Thyroid gland (tissue), 4 donors: ENCODE measurements around the gene ZNF777. TPM values are rescaled to one million over a fixed set of nuclear protein-coding genes. Genes with fewer than 3 reads are reported as not detected.
A peak's percentile ranks its signal among the peaks of the same experiment; 100 is the strongest.
"Not testable (repeated sequence)": the region's sequence is repeated elsewhere in the genome, so short reads cannot be mapped to it uniquely, and the experiment has no call there.

ENCODE experiments used
- DNase-seq, 2 donors: peaks; one replicate each; pipeline ENCODE4 v3.0.0-alpha.2; 2019
- H3K27ac ChIP-seq, 3 donors: fragments of 200-600 bp; sonication (generic); 1 replicate in 2 of 3; 2 replicates in 1 of 3; pipeline ENCODE4 v1.5.1; 2016 to 2019; ENCODE audit warnings: mild to moderate bottlenecking in 1 of 3, moderate library complexity in 1 of 3
- H3K27me3 ChIP-seq: fragments of 200-600 bp; sonication (generic); one replicate; pipeline ENCODE4 v1.5.1; 2019
- H3K36me3 ChIP-seq, 2 donors: fragments of 200-600 bp; sonication (generic); one replicate each; pipeline ENCODE4 v1.5.1; 2016 to 2019
- H3K4me1 ChIP-seq, 2 donors: fragments of 200-600 bp; sonication (generic); one replicate each; pipeline ENCODE4 v1.5.1; 2017 to 2019
- H3K4me3 ChIP-seq, 3 donors: fragments of 200-600 bp; sonication (generic); replicated peaks in 1 of 3; 1 replicate in 2 of 3; 2 replicates in 1 of 3; pipeline ENCODE4 v1.5.1; 2016; ENCODE audit warnings: mild to moderate bottlenecking in 1 of 3
- H3K9me3 ChIP-seq: fragments of 200-600 bp; sonication (generic); one replicate; pipeline ENCODE4 v1.5.1; 2017
- CTCF ChIP-seq, 6 experiments: fragments of 200-600 bp in 3 of 6; fragments of 450-650 bp in 3 of 6; sonication (generic) in 3 of 6; IDR thresholded peaks; one replicate each; pipeline ENCODE4 v1.5.1; 2016 to 2019; ENCODE audit warnings: antibody characterized with exemption in 6 of 6, mild to moderate bottlenecking in 2 of 6, inconsistent platforms in 1 of 6, moderate library complexity in 1 of 6
- POLR2A ChIP-seq, 2 donors: fragments of 450-650 bp; IDR thresholded peaks; one replicate each; pipeline ENCODE4 v1.6.1; 2017; ENCODE audit warnings: antibody characterized with exemption in 2 of 2, mild to moderate bottlenecking in 2 of 2, moderate library complexity in 1 of 2
- WGBS, 2 donors: methylation state at CpG; one replicate each; pipeline ENCODE4 v1.1.5; 2017; 5-methylcytosine and 5-hydroxymethylcytosine counted together
- intact Hi-C: fragments of 100-400 bp; cut with DNase I; formaldehyde crosslinking; loops from one replicate; pipeline ENCODE4 v1.15.1; 2023
- total RNA-seq, 4 donors: library from RNA; depleted of rRNA; stranded (reverse); fragments of >200 nt; gene quantifications; one replicate each; pipeline ENCODE4 v1.2.3, GENCODE V29; 2016

The ZNF777 gene
- total RNA-seq, 4 donors from 2014 or later, result 9.0 to 14.9 (median 12.1) TPM

DNA sequence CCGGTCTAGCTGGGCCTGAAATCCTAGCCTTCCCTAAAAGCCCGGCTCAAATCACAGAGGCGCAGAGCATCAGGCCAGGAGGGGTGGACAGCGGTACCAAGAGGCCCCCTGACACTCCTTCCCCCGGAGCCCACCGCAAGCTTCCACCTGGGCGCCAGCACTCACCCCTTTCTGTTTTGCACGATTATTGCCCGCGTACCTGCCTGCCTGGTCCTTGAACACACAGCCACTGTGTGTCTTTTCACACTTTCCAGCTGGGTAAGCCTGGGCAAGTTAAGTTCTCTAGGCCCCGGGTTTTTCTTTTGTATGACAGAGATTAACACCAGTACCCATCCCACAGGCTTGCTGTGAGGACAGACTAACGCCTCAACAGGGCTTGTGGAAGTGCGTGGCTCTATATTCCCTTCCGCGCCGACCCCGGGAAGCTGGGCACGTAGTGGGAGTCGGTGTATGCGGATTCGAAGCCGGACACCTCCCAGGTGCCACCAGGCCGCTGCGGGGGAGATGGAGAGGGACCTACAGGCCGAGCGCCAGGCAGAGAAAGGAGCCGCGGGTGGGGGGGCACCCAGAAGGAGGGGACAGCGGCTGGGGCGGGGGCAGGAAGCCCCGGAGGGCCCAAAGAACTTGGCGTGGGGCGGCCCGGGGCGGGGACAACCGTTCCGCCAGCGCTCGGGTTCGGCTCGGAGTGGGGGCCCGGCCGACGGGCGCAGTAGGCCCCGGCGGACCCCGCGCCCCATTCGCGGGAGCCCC lies 36.0 kb upstream of the ZNF777 start:
- DNase-seq, result peak; percentile 68 to 69
- 3 to 5% methylated on average over 15 to 26 of the region's 51 CpGs for WGBS, 2 donors
- Histone ChIP-seq H3K27ac (peak overlapping the region; percentile 55 to 89 (median 69)), H3K27me3 (no peaks in the 10 kb centered on the region), H3K4me1 (peaks cover 9 to 14% of the 10 kb centered on the region in 2 donors), H3K9me3 (no peaks in the 10 kb centered on the region), H3K36me3 (peaks cover 23% of the 10 kb centered on the region in 2 donors), H3K4me3 (peak overlapping the region; percentile 6 to 65 (median 57))
- no peak for TF ChIP-seq POLR2A (IDR thresholded peaks at IDR 0.05)
- TF ChIP-seq CTCF (IDR thresholded peaks at IDR 0.05), result no peak
- intact Hi-C loops, result no loop called here

GRCh38 chr7:149495785-149496641 lies 35.2 kb upstream of the ZNF777 start:
- DNase-seq, result peak; percentile 82 to 88
- Histone ChIP-seq H3K36me3 (peaks cover 31% of the 10 kb centered on the region in 2 donors), H3K27me3 (no peaks in the 10 kb centered on the region), H3K27ac (peak overlapping the region in 2 of 3 donors; percentile 40 to 89), H3K4me1 (peaks cover 9 to 14% of the 10 kb centered on the region in 2 donors), H3K4me3 (peak overlapping the region in 1 of 3 donors; percentile 65), H3K9me3 (no peaks in the 10 kb centered on the region)
- intact Hi-C loops, result no loop called here
- 40 to 44% methylated on average over 13 of the region's 13 CpGs for WGBS, 2 donors
- TF ChIP-seq CTCF (IDR thresholded peaks at IDR 0.05), result no peak
- no peak for TF ChIP-seq POLR2A (IDR thresholded peaks at IDR 0.05)

- H3K4me3 ChIP-seq, result no peak overlapping the region
- peak in 1 of 2 donors; percentile 17 for DNase-seq
These were observed 34.0 kb upstream of the ZNF777 start for GRCh38 chr7:149494738-149495368.

GRCh38 chr7:149493975-149494374 lies 33.1 kb upstream of the ZNF777 start:
- H3K27ac ChIP-seq, intact Hi-C loops, H3K9me3 ChIP-seq, DNase-seq, H3K27me3 ChIP-seq, H3K4me3 ChIP-seq: not testable (repeated sequence)
- WGBS, 2 donors, result 88 to 92% methylated on average over 20 of the region's 20 CpGs
- Histone ChIP-seq H3K4me1 (peaks cover 9 to 14% of the 10 kb centered on the region in 2 donors), H3K36me3 (peaks cover 47% of the 10 kb centered on the region in 2 donors)

More at GRCh38 chr7:149494738-149495368, 34.0 kb upstream of the ZNF777 start:
- peaks cover 9 to 14% of the 10 kb centered on the region in 2 donors for H3K4me1 ChIP-seq
- no peaks in the 10 kb centered on the region for H3K27me3 ChIP-seq
- no peak overlapping the region for H3K27ac ChIP-seq
- intact Hi-C loops, result no loop called here
- H3K9me3 ChIP-seq, result no peaks in the 10 kb centered on the region
- H3K36me3 ChIP-seq, result peaks cover 41 to 42% of the 10 kb centered on the region in 2 donors
- TF ChIP-seq POLR2A (IDR thresholded peaks at IDR 0.05) (no peak), CTCF (IDR thresholded peaks at IDR 0.05) (no peak)
- WGBS, 2 donors, result 84 to 88% methylated on average over 6 of the region's 6 CpGs

- no peak for DNase-seq
- peaks cover 47% of the 10 kb centered on the region in 2 donors for H3K36me3 ChIP-seq
- peaks cover 9 to 14% of the 10 kb centered on the region in 2 donors for H3K4me1 ChIP-seq
- WGBS, 2 donors, result 92 to 93% methylated on average over 8 to 9 of the region's 9 CpGs
- no peak overlapping the region for H3K4me3 ChIP-seq
- no peak for TF ChIP-seq CTCF (IDR thresholded peaks at IDR 0.05)
- no peak for TF ChIP-seq POLR2A (IDR thresholded peaks at IDR 0.05)
- intact Hi-C loops, result no loop called here
- H3K27ac ChIP-seq, result no peak overlapping the region
- no peaks in the 10 kb centered on the region for H3K27me3 ChIP-seq
- H3K9me3 ChIP-seq, result no peaks in the 10 kb centered on the region
These were observed 32.5 kb upstream of the ZNF777 start for GRCh38 chr7:149493366-149493765.
